Loucy (cell line): ENCODE data around the gene RPL10L.

Experiments
- EZH2phosphoT487 ChIP-seq: fragments of 200-600 bp; IDR thresholded peaks from 2 replicates; pipeline ENCODE4 v1.6.1; 2018; ENCODE audit warnings: antibody characterized with exemption, mild to moderate bottlenecking, moderate library complexity, borderline replicate concordance
- TF ChIP-seq, protein P1 (sequence below): fragments of 200-600 bp; sonication (generic); conservative IDR thresholded peaks from 2 replicates; pipeline ENCODE4 v1.5.1; 2014; ENCODE audit warnings: mild to moderate bottlenecking, antibody characterized with exemption, low read length

DNA sequence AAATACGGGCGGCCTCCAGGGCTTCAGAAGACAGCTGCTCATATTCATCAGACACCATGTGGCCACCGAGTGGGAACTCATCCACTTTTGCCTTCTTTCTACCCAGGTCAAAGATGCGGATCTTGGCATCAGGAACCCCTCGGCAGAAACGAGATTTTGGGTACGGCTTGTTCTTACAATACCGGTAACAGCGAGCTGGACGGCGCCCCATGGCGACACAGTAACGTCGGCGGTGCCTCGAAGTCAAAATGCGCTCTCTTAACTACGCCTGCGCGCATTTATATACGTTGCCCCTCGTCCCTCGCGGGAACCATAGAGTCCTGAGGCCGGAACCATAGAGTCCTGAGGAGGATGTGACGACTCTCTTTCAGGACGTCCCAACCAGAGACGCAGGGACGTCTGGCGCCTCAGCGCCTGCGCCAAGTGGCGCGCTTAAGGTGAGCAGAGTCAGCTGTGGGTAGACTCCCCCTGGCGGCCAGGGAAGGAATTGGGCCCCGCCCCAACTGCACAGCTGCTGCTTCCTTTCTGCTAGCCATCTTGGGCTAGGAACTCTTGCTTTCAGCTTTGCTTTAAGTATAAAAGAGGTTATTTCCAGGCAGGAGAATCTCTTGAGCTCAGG lies at the start of gene RPL10L:
- TF ChIP-seq, protein P1, sequence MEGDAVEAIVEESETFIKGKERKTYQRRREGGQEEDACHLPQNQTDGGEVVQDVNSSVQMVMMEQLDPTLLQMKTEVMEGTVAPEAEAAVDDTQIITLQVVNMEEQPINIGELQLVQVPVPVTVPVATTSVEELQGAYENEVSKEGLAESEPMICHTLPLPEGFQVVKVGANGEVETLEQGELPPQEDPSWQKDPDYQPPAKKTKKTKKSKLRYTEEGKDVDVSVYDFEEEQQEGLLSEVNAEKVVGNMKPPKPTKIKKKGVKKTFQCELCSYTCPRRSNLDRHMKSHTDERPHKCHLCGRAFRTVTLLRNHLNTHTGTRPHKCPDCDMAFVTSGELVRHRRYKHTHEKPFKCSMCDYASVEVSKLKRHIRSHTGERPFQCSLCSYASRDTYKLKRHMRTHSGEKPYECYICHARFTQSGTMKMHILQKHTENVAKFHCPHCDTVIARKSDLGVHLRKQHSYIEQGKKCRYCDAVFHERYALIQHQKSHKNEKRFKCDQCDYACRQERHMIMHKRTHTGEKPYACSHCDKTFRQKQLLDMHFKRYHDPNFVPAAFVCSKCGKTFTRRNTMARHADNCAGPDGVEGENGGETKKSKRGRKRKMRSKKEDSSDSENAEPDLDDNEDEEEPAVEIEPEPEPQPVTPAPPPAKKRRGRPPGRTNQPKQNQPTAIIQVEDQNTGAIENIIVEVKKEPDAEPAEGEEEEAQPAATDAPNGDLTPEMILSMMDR, result no peak; the same call in 1 of the 2 replicates
- TF ChIP-seq EZH2phosphoT487, result no peak
